ENCODE measurements around the gene NCK2. TPM values are rescaled to one million over a fixed set of nuclear protein-coding genes. Genes with fewer than 3 reads are reported as not detected.
A peak's percentile ranks its signal among the peaks of the same experiment; 100 is the strongest.

NCK2 gene
- total RNA-seq, 1 experiment from 2014 or later: 45.4 TPM

- Histone ChIP-seq H3K79me2 (ENCODE audit: low read length) (peaks cover 8% of the 10 kb centered on the region; the same call in 1 of the 2 replicates), H3K4me2 (ENCODE audit: low read length) (no peak overlapping the region), H3F3A (ENCODE audit: low read length, unreplicated experiment) (no peaks in the 10 kb centered on the region), H3K9ac (ENCODE audit: low read length) (no peak overlapping the region), H3K9me3 (ENCODE audit: low read length) (no peaks in the 10 kb centered on the region), H3K27ac (ENCODE audit: low read length) (no peak overlapping the region), H3K4me1 (ENCODE audit: insufficient read depth, low read length) (peaks cover 13% of the 10 kb centered on the region), H3K27me3 (ENCODE audit: low read length) (no peaks in the 10 kb centered on the region), H3K9me2 (replicated peaks; ENCODE audit: low read length) (no peaks in the 10 kb centered on the region), H3K36me3 (ENCODE audit: low read depth, low read length) (peaks cover 3% of the 10 kb centered on the region), H4K20me1 (ENCODE audit: low read length) (no peaks in the 10 kb centered on the region), H3K4me3 (ENCODE audit: low read length) (no peak overlapping the region), H2AFZ (ENCODE audit: low read length) (no peak overlapping the region)
- ChIA-PET POLR2A (ENCODE audit: unreplicated experiment) (no interaction called here), CTCF (no interaction called here)
- DNase-seq (peak; percentile 1), ATAC-seq (no peak)
- TF ChIP-seq EZH2 (IDR thresholded peaks at IDR 0.05; ENCODE audit: low read length, unreplicated experiment) (no peak), CTCF (conservative IDR thresholded peaks at IDR 0.05; ENCODE audit: low read depth, low read length) (no peak), EZH2phosphoT487 (IDR thresholded peaks at IDR 0.05; ENCODE audit: borderline replicate concordance, low read length) (no peak)
- intact Hi-C loops (cut with micrococcal nuclease): no loop called here
- no TSS peak for BruUV-seq (replicated peaks)
These were observed 114.4 kb downstream of the NCK2 start for GRCh38 chr2:105858868-105859693.

- no peaks in the 10 kb centered on the region for H3K27me3 ChIP-seq (ENCODE audit: low read length)
- no peak overlapping the region for H2AFZ ChIP-seq (ENCODE audit: low read length)
- no peaks in the 10 kb centered on the region for H3F3A ChIP-seq (ENCODE audit: low read length, unreplicated experiment)
- ChIA-PET POLR2A (ENCODE audit: unreplicated experiment) (no interaction called here), CTCF (no interaction called here)
- H3K27ac ChIP-seq (ENCODE audit: low read length): no peak overlapping the region
- peaks cover 3% of the 10 kb centered on the region for H3K36me3 ChIP-seq (ENCODE audit: low read depth, low read length)
- ATAC-seq: no peak
- intact Hi-C loops (cut with micrococcal nuclease): no loop called here
- BruUV-seq (replicated peaks): no TSS peak
- H3K4me3 ChIP-seq (ENCODE audit: low read length): no peak overlapping the region
- peaks cover 8% of the 10 kb centered on the region; the same call in 1 of the 2 replicates for H3K79me2 ChIP-seq (ENCODE audit: low read length)
- H3K9ac ChIP-seq (ENCODE audit: low read length): no peak overlapping the region
- peaks cover 9% of the 10 kb centered on the region for H3K4me1 ChIP-seq (ENCODE audit: insufficient read depth, low read length)
- no peak for DNase-seq
- no peak overlapping the region for H3K4me2 ChIP-seq (ENCODE audit: low read length)
- no peaks in the 10 kb centered on the region for H4K20me1 ChIP-seq (ENCODE audit: low read length)
- H3K9me2 ChIP-seq (replicated peaks; ENCODE audit: low read length): no peaks in the 10 kb centered on the region
- no peak for TF ChIP-seq EZH2phosphoT487 (IDR thresholded peaks at IDR 0.05; ENCODE audit: borderline replicate concordance, low read length)
- TF ChIP-seq EZH2 (IDR thresholded peaks at IDR 0.05; ENCODE audit: low read length, unreplicated experiment): no peak
- TF ChIP-seq CTCF (conservative IDR thresholded peaks at IDR 0.05; ENCODE audit: low read depth, low read length): no peak
- no peaks in the 10 kb centered on the region for H3K9me3 ChIP-seq (ENCODE audit: low read length)
These were observed 114.9 kb downstream of the NCK2 start for GRCh38 chr2:105859694-105859951.

- CTCF ChIA-PET: no interaction called here
- BruUV-seq (replicated peaks): no TSS peak
- TF ChIP-seq EZH2phosphoT487 (IDR thresholded peaks at IDR 0.05; ENCODE audit: borderline replicate concordance, low read length): no peak
- TF ChIP-seq EZH2 (IDR thresholded peaks at IDR 0.05; ENCODE audit: low read length, unreplicated experiment): no peak
- Histone ChIP-seq H2AFZ (ENCODE audit: low read length) (no peak overlapping the region), H3K9ac (ENCODE audit: low read length) (no peak overlapping the region), H3K9me3 (ENCODE audit: low read length) (no peaks in the 10 kb centered on the region), H4K20me1 (ENCODE audit: low read length) (no peaks in the 10 kb centered on the region), H3F3A (ENCODE audit: low read length, unreplicated experiment) (no peaks in the 10 kb centered on the region), H3K4me3 (ENCODE audit: low read length) (no peak overlapping the region), H3K4me2 (ENCODE audit: low read length) (no peak overlapping the region), H3K9me2 (replicated peaks; ENCODE audit: low read length) (no peaks in the 10 kb centered on the region), H3K4me1 (ENCODE audit: insufficient read depth, low read length) (peaks cover 9% of the 10 kb centered on the region), H3K79me2 (ENCODE audit: low read length) (no peaks in the 10 kb centered on the region), H3K27me3 (ENCODE audit: low read length) (no peaks in the 10 kb centered on the region), H3K36me3 (ENCODE audit: low read depth, low read length) (no peaks in the 10 kb centered on the region; the same call in 1 of the 2 replicates), H3K27ac (ENCODE audit: low read length) (no peak overlapping the region)
- DNase-seq (no peak), ATAC-seq (no peak)
- POLR2A ChIA-PET (ENCODE audit: unreplicated experiment): no interaction called here
- intact Hi-C loops (cut with micrococcal nuclease): no loop called here
These were observed 115.9 kb downstream of the NCK2 start for GRCh38 chr2:105860567-105860966.
